Osteocyte (in vitro differentiated cells): ENCODE results near the gene IRGQ. TPM values are rescaled to one million over a fixed set of nuclear protein-coding genes. Genes with fewer than 3 reads are reported as not detected.

Experiments used
- DNase-seq: peaks from one replicate; pipeline ENCODE4 v3.0.0; 2021; ENCODE audit warnings: mixed read lengths; ENCODE audit not compliant: unreplicated experiment; ENCODE audit errors: extremely low spot score
- H3K27ac Mint-ChIP-seq: one replicate; pipeline ENCODE4 v1.8.0; 2021; ENCODE audit warnings: mild to moderate bottlenecking, mixed read lengths; ENCODE audit not compliant: unreplicated experiment
- H3K27me3 Mint-ChIP-seq: one replicate; pipeline ENCODE4 v1.8.0; 2021; ENCODE audit warnings: mixed read lengths; ENCODE audit not compliant: unreplicated experiment
- H3K36me3 Mint-ChIP-seq: one replicate; pipeline ENCODE4 v1.8.0; 2021; ENCODE audit warnings: mixed read lengths; ENCODE audit not compliant: unreplicated experiment
- H3K4me1 Mint-ChIP-seq: one replicate; pipeline ENCODE4 v1.8.0; 2021; ENCODE audit warnings: mixed read lengths; ENCODE audit not compliant: unreplicated experiment
- H3K4me3 Mint-ChIP-seq: one replicate; pipeline ENCODE4 v1.8.0; 2021; ENCODE audit warnings: mild to moderate bottlenecking, moderate library complexity, mixed read lengths; ENCODE audit not compliant: unreplicated experiment
- H3K9me3 Mint-ChIP-seq: one replicate; pipeline ENCODE4 v1.8.0; 2021; ENCODE audit warnings: mixed read lengths; ENCODE audit not compliant: unreplicated experiment
- total RNA-seq: library from RNA; stranded (reverse); gene quantifications from 2 replicates; pipeline ENCODE4 v1.2.1, GENCODE V29; 2021
- TF ChIP-seq, protein P1 (sequence below): fragments of 200-600 bp; sonication (generic); IDR thresholded peaks from 2 replicates; pipeline ENCODE4 v1.5.0; 2021; ENCODE audit warnings: antibody characterized with exemption, mild to moderate bottlenecking, moderate library complexity

Gene IRGQ
- total RNA-seq, 1 donor from 2014 or later = 40.9 TPM

DNA sequence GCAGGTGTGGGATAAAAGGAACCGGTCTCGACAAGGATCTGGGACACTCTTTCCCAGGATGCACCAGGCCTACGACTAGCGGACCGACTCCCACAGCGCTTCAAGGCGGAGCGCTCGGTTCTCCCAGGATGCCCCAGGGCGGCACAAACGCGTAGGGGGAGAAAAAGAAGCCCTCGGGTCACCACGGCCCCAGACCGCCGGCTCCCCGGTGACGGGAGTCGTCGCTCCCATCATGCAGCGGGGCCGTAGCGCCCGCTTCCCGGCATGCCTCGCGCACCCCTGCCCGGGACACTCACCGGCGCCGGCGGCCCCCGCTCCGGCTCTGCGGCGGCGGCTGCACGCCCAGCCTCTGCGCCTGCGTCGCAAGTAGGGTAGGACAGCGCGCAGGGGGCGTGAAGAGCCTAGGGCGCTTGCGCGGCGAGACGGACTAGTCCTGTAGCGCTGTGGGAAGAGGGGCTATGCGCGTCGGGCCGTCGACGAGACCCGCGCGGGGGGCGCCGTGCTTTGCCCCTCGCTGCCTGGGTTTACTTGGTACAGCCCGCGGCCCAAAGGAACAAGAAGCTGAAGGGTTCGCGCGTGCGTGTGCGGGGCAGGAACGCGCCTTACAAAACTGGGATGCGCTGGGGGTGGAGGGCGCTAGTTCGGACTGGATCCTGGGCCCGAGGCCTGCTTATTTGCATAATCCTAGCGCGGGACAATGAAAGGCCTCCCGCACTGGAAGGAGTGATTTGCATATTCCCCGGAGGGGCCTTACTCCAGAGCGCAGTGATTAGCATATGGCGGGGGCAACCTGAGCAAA lies 23.5 kb upstream of the IRGQ start, which contains the start of gene ZNF428:
Gene ZNF428 (minus strand): TSS at position 368 of the 799 bp plus-strand sequence. CDS start 5,325 bp downstream, outside the sequence.
- TF ChIP-seq, protein P1, sequence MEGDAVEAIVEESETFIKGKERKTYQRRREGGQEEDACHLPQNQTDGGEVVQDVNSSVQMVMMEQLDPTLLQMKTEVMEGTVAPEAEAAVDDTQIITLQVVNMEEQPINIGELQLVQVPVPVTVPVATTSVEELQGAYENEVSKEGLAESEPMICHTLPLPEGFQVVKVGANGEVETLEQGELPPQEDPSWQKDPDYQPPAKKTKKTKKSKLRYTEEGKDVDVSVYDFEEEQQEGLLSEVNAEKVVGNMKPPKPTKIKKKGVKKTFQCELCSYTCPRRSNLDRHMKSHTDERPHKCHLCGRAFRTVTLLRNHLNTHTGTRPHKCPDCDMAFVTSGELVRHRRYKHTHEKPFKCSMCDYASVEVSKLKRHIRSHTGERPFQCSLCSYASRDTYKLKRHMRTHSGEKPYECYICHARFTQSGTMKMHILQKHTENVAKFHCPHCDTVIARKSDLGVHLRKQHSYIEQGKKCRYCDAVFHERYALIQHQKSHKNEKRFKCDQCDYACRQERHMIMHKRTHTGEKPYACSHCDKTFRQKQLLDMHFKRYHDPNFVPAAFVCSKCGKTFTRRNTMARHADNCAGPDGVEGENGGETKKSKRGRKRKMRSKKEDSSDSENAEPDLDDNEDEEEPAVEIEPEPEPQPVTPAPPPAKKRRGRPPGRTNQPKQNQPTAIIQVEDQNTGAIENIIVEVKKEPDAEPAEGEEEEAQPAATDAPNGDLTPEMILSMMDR = no peak
- Mint-ChIP-seq H3K4me3 (peak within 1 kb of the TSS; percentile 95), H3K4me1 (peaks cover 17% of the 10 kb centered on the region), H3K27me3 (no peaks in the 10 kb centered on the region), H3K27ac (peak within 1 kb of the TSS; percentile 97), H3K36me3 (peaks cover under 1% of the 10 kb centered on the region), H3K9me3 (no peaks in the 10 kb centered on the region)
- peak; percentile 96 for DNase-seq

DNA sequence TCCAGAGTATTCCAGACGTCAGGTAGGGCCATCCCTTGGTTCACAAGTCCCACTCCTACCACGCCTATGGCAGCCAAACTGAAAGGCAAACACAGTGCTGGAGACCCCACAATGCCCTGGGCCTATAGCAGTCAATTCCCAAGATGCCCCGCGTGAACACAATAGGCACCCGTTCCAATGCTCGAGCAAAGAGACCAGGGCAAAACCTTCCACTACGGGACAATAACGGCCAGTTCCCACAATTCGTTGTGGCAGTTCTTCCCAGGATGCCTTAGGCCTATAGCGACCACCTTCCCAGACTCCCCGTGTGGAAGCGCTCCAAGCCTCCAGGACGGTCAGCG lies 23.0 kb upstream of the IRGQ start:
- Mint-ChIP-seq H3K27ac (peak overlapping the region; percentile 97), H3K4me3 (peak overlapping the region; percentile 95), H3K36me3 (peaks cover 5% of the 10 kb centered on the region), H3K9me3 (no peaks in the 10 kb centered on the region), H3K27me3 (no peaks in the 10 kb centered on the region), H3K4me1 (peaks cover 17% of the 10 kb centered on the region)
- no peak for DNase-seq
- TF ChIP-seq, protein P1 = no peak

DNA sequence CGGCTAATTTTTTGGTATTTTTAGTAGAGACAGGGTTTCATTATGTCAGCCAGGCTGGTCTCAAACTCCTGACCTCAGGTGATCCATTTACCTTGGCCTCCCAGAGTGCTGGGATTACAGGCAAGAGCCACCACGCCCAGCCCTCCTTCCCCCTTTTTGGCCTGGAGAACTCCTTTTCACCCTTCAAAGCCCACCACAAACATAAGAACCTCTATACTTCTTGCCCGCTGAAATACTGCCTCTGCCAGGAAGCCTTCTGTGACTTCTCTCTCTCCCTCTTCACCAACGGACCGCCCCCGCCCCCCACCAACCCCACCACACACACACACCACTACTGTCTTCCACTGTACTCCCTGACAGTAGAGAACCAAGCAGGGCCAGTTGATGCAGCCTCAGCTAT lies 21.0 kb upstream of the IRGQ start:
- TF ChIP-seq, protein P1 = no peak
- H3K9me3 Mint-ChIP-seq = no peaks in the 10 kb centered on the region
- peaks cover 19% of the 10 kb centered on the region for H3K4me1 Mint-ChIP-seq
- H3K27me3 Mint-ChIP-seq = no peaks in the 10 kb centered on the region
- peaks cover 23% of the 10 kb centered on the region for H3K36me3 Mint-ChIP-seq
- no peak overlapping the region for H3K4me3 Mint-ChIP-seq
- H3K27ac Mint-ChIP-seq = no peak overlapping the region
- DNase-seq = no peak

DNA sequence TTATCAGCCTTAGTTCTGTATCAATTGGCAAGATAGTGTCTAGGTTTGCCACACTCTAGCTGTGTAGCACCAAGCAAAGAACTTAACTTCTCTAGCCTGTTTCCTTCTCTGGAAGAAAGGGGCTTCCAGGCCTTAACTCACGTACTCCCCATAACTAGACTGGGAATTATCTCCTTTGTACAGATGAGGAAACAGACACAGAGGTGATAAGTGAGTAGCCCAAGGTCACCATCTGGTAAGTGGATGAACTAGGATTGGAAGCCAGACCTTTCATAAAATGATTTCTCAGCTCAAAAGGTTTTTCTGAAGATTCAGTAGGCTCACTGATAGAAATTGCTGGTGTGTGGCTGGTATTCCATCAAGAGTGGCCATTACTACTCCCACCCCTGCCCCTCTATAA lies 20.4 kb upstream of the IRGQ start:
- DNase-seq = no peak
- H3K36me3 Mint-ChIP-seq = peaks cover 26% of the 10 kb centered on the region
- H3K4me1 Mint-ChIP-seq = peaks cover 23% of the 10 kb centered on the region
- TF ChIP-seq, protein P1 = no peak
- H3K4me3 Mint-ChIP-seq = no peak overlapping the region
- H3K9me3 Mint-ChIP-seq = no peaks in the 10 kb centered on the region
- H3K27ac Mint-ChIP-seq = no peak overlapping the region
- no peaks in the 10 kb centered on the region for H3K27me3 Mint-ChIP-seq

DNA sequence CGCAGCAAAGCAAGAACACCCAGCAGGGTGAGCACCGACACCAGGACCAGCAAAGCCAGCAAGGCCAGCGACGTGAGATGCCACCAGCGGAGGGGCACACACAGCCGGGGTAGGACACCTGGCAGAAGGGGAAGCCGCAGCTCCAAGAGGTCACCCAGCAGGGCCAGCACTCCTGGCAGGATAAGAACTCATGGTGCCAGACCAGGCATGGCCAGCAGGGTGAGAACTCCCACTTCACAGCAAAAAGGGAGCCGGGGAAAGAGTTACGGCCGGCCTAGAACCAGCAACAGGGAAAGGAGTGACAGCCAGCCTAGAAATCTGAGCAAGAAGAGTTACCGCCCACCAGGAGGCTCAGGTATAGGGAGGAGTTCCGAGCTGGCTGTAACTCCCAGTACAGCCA lies 16.4 kb upstream of the IRGQ start:
- H3K36me3 Mint-ChIP-seq = peaks cover 32% of the 10 kb centered on the region
- H3K4me1 Mint-ChIP-seq = peaks cover 18% of the 10 kb centered on the region
- DNase-seq = no peak
- TF ChIP-seq, protein P1 = no peak
- H3K4me3 Mint-ChIP-seq = no peak overlapping the region
- H3K9me3 Mint-ChIP-seq = no peaks in the 10 kb centered on the region
- no peak overlapping the region for H3K27ac Mint-ChIP-seq
- H3K27me3 Mint-ChIP-seq = no peaks in the 10 kb centered on the region
